Iris pigment epithelial cell (primary cell): ENCODE results near the gene PDCD4.

ENCODE experiments used
- DNase-seq: peaks from one replicate; pipeline ENCODE4 v3.0.0-alpha.2; 2011; ENCODE audit warnings: low read depth

The PDCD4 gene

GRCh38 chr10:110871298-110872084 lies at the start of gene PDCD4:
Gene PDCD4 (plus strand): TSS chr10:110871928. CDS start chr10:110876028, 4,100 bp downstream.
- peak; percentile 96 for DNase-seq

- no peak for DNase-seq
Measured at GRCh38 chr10:110822035-110822711, 49.6 kb upstream of the PDCD4 start.

- no peak for DNase-seq
Measured at GRCh38 chr10:110822712-110823311, 48.9 kb upstream of the PDCD4 start.

GRCh38 chr10:110824152-110824441 lies 47.6 kb upstream of the PDCD4 start:
- DNase-seq, result no peak

DNA sequence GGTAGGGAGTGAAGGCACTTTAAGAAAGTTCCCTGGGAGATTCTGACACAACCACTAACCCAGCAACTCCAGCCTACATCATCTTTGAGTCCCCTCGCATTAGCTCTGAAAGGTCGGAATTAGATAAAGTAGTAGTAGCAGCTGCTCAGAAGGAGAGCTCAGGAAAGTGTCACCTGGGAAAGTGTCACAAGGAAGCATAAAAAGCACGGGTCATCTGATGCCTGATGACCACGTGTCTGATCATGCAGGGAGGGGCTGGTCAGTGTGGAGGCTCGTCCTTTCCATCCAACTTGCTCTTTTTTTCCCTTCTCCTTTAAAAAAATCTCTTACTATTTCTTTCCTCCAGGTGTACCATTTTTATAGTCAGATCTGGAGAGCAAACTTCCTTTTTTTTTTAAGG lies 47.1 kb upstream of the PDCD4 start:
- DNase-seq, result no peak

DNA sequence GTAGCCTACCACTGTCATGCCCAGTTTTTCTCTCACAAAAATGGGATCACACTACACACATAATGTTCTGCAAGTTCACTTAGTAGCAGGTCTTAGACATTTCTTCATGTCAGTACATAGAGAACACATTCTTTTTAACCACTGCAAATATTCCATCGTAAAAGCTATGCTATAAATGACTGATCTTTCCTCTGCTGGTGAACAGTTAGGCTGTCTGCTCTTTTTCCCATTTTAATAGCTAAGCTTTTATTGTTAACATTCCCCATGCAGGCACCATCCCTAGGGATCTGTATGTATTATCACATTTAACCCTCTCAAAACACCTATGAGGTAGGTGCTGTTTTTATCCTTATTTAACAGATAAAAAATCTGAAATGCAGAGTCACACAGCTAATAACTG lies 46.2 kb upstream of the PDCD4 start:
- DNase-seq, result no peak

DNA sequence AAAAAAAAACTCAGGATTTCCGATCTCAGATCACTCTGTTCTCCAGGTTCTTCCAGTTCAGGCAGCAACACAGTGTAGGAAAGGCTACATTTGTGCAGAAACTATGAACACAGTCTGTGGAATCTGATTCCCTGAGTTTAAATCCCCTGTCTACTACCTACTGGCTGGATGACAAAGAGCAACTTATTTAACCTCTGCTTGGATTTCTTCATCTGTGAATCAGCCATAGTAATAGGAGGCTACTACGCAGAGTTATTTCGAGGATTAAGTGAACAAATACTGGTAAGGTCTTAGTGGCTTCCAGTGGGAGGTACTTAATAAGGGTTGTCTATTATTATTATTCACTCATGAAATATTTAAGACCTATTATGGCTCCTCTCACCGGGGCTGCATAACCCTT lies 44.3 kb upstream of the PDCD4 start:
- peak; percentile 95 for DNase-seq

GRCh38 chr10:110827875-110828274 lies 43.9 kb upstream of the PDCD4 start:
- peak; percentile 13 for DNase-seq

DNA sequence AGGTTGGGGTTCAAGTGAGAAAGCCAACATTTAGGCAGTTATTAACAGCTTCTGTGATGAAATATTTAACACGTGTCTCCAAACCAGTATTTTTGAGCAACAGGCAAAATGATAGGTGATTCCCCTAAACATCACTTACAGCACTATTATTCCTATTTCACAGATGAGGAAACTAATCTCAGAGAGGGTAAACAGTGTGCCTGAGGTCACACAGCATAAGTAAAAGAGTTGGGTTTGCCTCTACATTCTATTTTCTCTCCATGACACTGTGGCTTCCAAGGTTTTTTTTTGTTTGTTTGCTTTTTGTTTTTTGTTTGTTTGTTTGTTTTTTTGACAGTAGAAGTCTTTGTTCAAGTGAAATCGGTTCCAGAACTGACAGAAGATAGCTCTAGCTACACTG lies 43.2 kb upstream of the PDCD4 start:
- DNase-seq, result no peak

DNA sequence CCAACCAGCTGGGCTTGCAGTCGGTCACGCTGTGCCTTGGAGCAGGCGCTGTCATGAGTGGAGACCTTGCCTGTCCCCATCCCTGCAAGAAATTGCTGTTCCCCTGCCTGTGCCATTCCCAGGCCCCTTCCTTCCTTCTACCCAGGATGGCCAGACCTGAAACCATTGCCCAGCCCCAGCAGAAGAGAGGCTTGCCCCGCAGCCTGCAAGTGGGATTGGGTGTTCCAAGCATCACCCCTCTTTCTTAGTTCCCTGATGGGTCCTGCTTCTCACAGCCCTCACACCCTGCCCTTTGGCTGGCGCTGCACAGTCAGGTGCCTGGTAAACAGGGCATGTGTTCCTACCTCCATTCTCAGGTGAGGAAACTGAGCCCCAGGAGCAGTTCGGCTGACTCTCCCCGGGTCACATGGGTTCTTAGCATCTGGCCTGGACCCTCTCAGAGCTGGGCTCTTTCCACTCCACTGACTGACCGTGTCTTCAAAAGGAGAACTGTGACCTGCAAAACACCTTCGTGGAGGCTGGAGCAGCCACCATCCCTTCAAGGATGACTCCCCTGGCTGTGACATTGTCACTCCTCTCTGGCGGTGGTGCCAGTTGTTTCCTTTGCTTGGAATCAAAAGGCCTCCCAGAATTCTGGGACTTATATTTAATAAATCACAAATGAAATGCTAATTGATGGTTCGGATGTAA lies 41.9 kb upstream of the PDCD4 start:
- no peak for DNase-seq

DNA sequence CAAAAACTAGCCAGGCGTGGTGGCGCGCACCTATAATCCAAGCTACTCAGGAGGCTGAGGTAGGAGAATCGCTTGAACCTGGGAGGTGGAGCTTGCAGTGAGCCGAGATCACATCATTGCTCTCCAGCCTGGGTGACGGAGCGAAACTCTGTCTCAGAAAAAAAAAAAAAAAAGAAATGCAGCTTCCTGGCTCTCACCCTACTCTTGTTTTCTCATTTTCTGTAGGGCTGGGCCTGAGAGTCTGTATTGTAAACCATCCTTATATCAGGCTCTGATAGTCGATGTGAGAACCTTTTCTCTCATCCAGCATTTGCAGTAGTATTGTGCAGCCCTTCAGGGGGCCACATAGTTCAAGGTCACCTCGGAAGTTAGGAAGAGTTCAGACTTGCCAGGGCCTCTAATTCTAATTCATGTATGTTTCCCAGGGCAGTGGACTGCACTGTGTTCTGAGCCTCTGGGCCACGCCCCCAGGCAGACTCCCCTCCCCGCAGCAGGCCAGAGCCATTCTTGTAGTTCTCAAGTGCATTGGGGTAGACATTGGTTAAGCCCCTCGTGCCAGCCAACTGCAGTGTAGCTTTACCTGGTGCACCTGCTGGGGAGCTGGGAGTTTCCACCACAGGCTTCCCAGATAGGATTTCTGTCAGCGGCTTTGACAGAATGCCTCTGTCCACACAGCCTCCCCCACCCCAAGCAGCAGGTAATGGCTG lies 38.3 kb upstream of the PDCD4 start:
- DNase-seq, result no peak

GRCh38 chr10:110833941-110834628 lies 37.6 kb upstream of the PDCD4 start:
- no peak for DNase-seq

DNA sequence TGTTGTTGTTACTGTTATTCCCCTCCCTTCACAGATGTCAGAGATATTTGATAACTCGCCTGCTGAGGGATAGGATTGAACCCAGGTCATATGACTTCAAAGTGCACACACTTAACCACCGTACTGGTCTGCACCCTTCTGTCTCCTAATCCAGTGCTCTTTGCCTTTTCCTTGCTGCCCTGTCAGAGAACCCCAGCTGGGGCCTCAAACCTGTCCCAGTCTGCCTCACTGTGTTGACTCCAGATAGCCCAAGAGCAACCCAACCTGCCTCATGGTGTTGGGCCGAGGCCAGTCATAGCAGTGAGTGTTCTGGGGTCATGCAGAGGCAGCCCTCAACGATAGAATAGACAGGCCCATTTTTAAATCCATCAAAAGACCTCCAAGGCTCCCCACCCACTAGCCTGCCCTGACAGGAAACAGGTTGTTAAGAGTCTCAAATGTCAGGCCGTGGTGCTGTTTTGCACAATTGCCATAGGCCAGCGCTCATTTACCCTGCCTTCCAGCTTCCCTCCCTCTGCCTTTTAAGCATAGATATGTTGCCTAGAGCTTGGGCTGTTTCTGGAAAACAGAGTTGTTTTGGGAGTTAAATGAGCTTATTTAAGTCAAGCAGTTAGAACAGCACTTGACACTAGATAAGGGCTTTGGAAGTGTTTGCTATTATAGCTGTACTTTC lies 37.0 kb upstream of the PDCD4 start:
- DNase-seq, result peak; percentile 43

DNA sequence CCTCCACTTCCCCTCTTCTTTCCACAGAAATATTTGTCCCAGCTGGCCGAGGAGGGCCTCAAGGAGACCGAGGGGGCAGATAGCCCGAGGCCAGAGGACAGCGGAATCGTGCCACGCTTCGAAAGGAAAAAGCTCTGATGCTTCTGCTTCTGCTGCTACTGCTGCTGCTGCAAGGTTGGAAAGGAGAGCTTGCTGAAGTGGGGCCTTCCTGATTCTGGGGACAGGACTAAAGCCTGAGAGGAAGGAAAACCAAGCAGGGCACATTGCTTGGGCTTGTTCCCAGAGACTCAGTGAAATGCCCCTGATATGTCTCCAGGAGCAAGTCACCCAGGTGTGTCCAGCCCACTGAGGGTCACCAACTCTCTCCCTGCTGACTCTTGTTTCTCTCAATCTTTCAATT lies 35.9 kb upstream of the PDCD4 start:
- DNase-seq, result no peak

DNA sequence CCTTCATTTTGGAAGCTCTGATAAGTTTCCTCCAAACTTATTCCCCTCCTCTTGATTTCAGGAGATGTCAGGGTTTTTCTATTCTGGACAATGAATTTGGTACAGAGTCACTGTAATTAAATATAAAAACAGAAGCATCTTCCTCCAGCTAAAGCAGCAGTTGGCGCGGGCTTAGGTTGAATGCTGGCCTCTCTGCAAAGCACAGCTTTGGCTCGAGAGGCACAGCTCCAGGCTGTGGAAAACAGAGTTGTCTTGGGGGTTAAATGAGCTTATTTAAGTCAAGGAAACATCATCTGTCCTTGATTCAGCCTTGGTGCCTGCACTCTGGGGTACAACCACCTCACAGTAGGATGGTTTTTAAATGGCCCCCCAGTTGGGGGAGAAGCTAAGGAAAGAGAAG lies 35.0 kb upstream of the PDCD4 start:
- DNase-seq, result no peak

DNA sequence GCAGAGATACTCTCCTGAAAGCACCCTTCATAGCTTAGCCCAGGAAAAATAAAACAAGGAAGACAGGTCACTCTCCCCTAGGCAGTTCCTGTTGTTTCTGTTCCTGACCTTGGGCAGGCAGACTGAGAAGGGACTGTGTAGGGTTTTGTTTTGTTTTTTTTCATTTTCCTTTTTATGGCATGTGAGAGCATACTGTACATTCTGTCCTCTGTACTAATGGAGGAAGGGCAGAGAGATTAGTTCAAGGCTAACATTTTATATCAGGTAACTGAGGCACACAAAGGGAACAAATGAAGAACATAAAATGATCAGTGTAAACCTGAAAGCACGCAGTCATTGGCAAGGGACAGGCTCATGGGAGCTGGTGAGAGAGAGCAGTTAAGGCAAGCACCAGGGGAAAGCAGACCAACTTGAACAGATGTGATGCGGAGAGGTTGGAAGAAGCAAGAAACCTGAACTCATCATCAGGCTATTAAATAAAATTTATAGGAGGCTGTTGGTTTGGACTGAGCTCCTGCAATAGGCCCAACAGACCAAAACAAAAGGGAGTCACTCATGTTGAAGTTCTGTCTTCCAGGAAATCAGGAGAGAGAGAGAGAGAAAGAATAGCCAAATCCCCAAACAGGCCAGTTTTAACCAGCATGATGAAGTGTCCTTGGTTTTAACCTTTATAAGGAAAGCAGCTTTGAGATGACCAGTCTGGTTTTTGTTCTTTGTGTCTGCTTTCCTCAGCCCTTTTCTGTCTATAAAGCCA lies 34.1 kb upstream of the PDCD4 start:
- DNase-seq, result no peak

- DNase-seq, result no peak
Measured at GRCh38 chr10:110840225-110840922, 31.4 kb upstream of the PDCD4 start.

GRCh38 chr10:110840923-110841428 lies 30.8 kb upstream of the PDCD4 start:
- DNase-seq, result no peak

DNA sequence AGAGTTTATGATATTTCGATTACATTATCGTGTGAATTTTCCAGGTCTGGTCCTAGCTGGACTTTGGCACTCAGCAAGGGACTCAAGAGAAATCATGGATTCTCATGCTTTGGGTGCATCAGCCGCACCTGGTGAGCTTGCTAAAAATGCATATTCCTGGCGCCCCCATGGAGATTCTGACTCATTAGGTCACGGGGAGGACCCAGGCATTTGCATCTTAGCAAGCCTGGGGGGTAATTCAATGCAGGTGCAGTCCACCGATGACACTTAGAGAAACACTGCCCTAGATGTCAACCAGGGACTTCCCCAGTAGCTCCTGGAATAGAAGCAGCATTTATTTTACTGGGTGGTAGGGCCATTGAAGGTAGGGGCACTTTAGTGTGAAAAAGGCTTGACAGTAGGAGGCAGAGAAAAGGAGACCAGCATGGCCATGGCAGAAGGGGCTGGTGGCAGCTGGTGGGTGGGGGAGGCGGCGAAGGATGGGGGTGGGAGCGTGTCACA lies 29.9 kb upstream of the PDCD4 start:
- no peak for DNase-seq
